Body of pancreas (tissue), 4 donors: ENCODE measurements around the gene FLRT3. TPM values are rescaled to one million over a fixed set of nuclear protein-coding genes. Genes with fewer than 3 reads are reported as not detected.

Experiments used
- ATAC-seq: fragments of 150-250 bp; one replicate; pipeline ENCODE4 v1.9.1; 2016
- DNase-seq, 4 donors: peaks; one replicate each; pipeline ENCODE4 v3.0.0-alpha.2; 2019
- H3K27ac ChIP-seq, 4 donors: fragments of 200-600 bp; sonication (generic); 1 replicate in 3 of 4; 2 replicates in 1 of 4; pipeline versions ENCODE4 v1.5.1 to v1.6.1; 2016 to 2019; ENCODE audit warnings: mild to moderate bottlenecking in 1 of 4, mixed read lengths in 1 of 4, moderate library complexity in 1 of 4
- H3K27me3 ChIP-seq, 2 donors: fragments of 200-600 bp; sonication (generic); one replicate each; pipeline ENCODE4 v1.6.0; 2016; ENCODE audit warnings: mild to moderate bottlenecking in 1 of 2
- H3K36me3 ChIP-seq, 2 donors: fragments of 200-600 bp; sonication (generic); replicated peaks in 1 of 2; 2 replicates each; pipeline ENCODE4 v1.5.1; 2016; ENCODE audit warnings: low read depth in 2 of 2; ENCODE audit not compliant: insufficient read depth in 1 of 2
- H3K4me1 ChIP-seq: fragments of 200-600 bp; sonication (generic); one replicate; pipeline ENCODE4 v1.6.0; 2016
- H3K4me3 ChIP-seq, 2 donors: fragments of 200-600 bp; sonication (generic); 1 replicate in 1 of 2; 2 replicates in 1 of 2; pipeline ENCODE4 v1.5.1; 2016 to 2019
- H3K9me3 ChIP-seq, 3 donors: fragments of 200-600 bp; sonication (generic); 1 replicate in 2 of 3; 2 replicates in 1 of 3; pipeline ENCODE4 v1.5.1; 2016
- POLR2A ChIP-seq, 3 donors: fragments of 450-650 bp; IDR thresholded peaks; one replicate each; pipeline ENCODE4 v1.6.1; 2016; ENCODE audit warnings: antibody characterized with exemption in 3 of 3, mild to moderate bottlenecking in 2 of 3
- WGBS, 2 donors: methylation state at CpG; one replicate each; pipeline ENCODE4 v1.1.5; 2017; 5-methylcytosine and 5-hydroxymethylcytosine counted together
- intact Hi-C: fragments of 100-400 bp; cut with DNase I; formaldehyde crosslinking; loops from one replicate; pipeline ENCODE4 v1.15.1; 2023
- total RNA-seq, 2 donors: library from RNA; depleted of rRNA; stranded (reverse); fragments of >200 nt; gene quantifications; one replicate each; pipeline ENCODE4 v1.1.0, GENCODE V29; 2016
- TF ChIP-seq, protein P1 (sequence below), 7 experiments: fragments of 450-650 bp in 4 of 7; fragments of 200-600 bp in 3 of 7; sonication (generic) in 3 of 7; IDR thresholded peaks; one replicate each; pipeline ENCODE4 v1.5.1; 2016 to 2019; ENCODE audit warnings: antibody characterized with exemption in 7 of 7

The FLRT3 gene
- total RNA-seq, 2 donors from 2014 or later, result 3.1 to 21.1 TPM

DNA sequence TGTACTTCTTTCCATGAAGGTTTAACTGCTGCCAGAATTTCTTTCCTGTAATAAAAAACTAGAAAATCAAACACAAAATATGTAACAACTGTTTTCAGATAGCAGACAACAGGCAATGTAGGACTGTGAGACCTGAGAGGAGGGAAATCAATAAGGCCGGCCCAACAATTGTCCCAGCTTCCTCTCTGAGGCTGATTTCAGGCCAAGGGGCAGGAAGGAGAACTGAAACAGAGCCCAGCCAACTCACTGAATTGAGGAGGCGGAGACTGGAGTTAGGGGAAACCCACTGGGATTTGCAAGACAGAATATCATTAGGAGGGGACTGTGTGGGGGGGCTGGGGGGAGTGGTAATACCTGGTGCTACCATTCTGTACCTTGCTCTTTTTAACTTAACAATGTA lies 42.2 kb downstream of the FLRT3 start:
- no peak for TF ChIP-seq POLR2A (IDR thresholded peaks at IDR 0.05)
- TF ChIP-seq, protein P1, sequence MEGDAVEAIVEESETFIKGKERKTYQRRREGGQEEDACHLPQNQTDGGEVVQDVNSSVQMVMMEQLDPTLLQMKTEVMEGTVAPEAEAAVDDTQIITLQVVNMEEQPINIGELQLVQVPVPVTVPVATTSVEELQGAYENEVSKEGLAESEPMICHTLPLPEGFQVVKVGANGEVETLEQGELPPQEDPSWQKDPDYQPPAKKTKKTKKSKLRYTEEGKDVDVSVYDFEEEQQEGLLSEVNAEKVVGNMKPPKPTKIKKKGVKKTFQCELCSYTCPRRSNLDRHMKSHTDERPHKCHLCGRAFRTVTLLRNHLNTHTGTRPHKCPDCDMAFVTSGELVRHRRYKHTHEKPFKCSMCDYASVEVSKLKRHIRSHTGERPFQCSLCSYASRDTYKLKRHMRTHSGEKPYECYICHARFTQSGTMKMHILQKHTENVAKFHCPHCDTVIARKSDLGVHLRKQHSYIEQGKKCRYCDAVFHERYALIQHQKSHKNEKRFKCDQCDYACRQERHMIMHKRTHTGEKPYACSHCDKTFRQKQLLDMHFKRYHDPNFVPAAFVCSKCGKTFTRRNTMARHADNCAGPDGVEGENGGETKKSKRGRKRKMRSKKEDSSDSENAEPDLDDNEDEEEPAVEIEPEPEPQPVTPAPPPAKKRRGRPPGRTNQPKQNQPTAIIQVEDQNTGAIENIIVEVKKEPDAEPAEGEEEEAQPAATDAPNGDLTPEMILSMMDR (IDR thresholded peaks at IDR 0.05), result no peak
- 18 to 26% methylated on average over 2 of the region's 2 CpGs for WGBS, 2 donors
- Histone ChIP-seq H3K36me3 (no peaks in the 10 kb centered on the region), H3K27me3 (no peaks in the 10 kb centered on the region), H3K4me3 (no peak overlapping the region), H3K4me1 (no peaks in the 10 kb centered on the region), H3K27ac (no peak overlapping the region), H3K9me3 (peaks cover 0 to 2% (median 0%) of the 10 kb centered on the region in 3 donors)
- ATAC-seq (no peak), DNase-seq (no peak)
- intact Hi-C loops, result no loop called here

DNA sequence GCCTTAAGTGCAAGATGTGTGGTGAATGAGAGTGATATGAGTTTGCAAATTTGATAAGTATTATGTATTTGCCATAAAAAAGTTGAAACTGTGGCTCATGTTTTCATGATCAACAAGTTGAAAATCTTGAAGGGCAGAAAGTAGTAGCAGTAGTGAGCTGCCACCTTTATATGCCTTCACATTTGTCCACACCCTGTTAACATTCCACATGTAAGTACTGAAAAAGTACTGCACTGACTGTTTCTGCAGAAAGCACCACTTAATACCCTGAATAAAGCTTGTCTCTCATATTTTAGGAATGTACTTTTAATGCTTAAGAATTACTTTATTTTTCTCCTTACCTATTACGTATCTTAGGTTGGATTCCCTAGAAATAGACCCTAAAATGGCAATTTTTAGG lies 45.9 kb downstream of the FLRT3 start:
- H3K9me3 ChIP-seq, result no peaks in the 10 kb centered on the region
- no peak for TF ChIP-seq POLR2A (IDR thresholded peaks at IDR 0.05)
- TF ChIP-seq, protein P1 (IDR thresholded peaks at IDR 0.05), result no peak
- H3K27me3 ChIP-seq, result no peaks in the 10 kb centered on the region
- DNase-seq (no peak), ATAC-seq (no peak)
- WGBS, 2 donors, result 92 to 93% methylated on average over 1 of the region's 1 CpG
- H3K4me3 ChIP-seq, result no peak overlapping the region
- no peak overlapping the region for H3K27ac ChIP-seq
- no peaks in the 10 kb centered on the region for H3K36me3 ChIP-seq
- intact Hi-C loops, result no loop called here
- H3K4me1 ChIP-seq, result no peaks in the 10 kb centered on the region

DNA sequence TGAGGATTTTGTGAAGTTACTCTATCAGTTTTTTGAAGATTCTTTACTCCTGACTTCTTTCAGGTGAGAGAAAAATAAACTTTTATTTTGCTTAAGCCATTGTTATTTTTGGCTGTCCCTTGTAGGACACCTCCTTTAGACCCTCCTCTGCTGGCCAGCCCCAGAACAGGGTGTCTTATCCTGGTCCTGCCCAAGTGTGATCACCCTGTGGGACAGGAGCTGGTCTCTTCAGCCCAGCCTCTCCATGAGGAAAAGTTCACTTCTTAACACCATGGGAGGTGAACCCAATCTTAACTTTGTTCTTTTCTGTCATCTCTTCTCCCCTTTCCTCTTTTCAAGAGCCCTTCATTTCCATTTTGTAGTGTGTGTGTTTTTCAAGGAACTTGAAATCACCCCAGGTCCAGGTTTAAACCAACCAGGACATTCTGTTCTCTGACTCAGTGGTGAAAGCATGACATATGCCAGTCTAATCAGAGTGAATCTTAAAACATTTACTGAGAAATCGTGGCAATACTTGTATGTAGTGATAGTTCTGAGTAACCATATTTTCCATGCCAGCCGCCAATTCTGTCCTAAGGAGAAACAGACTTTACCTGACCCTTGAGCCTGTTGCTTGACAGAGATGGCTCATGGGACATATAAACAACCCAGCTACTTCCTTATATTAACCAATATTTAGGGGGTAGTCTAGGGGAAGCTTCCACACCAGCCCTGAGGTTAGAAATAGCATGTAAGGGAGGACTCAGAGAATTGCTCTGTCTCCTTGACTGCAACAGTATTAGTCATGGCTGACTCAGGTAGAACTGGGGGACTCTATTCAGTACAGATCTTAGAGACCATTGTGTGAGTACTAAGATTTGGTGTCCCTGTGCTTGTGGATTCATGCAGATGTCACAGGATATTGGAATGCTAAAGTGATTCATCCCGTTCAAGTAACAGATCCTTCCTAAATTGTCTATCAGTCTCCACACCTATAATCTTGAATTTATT lies 48.8 kb downstream of the FLRT3 start:
- TF ChIP-seq POLR2A (IDR thresholded peaks at IDR 0.05), result no peak
- TF ChIP-seq, protein P1 (IDR thresholded peaks at IDR 0.05), result no peak
- intact Hi-C loops, result no loop called here
- WGBS, 2 donors, result 79 to 82% methylated on average over 3 of the region's 3 CpGs
- Histone ChIP-seq H3K27ac (no peak overlapping the region), H3K36me3 (no peaks in the 10 kb centered on the region), H3K27me3 (no peaks in the 10 kb centered on the region), H3K4me3 (no peak overlapping the region), H3K9me3 (no peaks in the 10 kb centered on the region), H3K4me1 (no peaks in the 10 kb centered on the region)
- ATAC-seq (no peak), DNase-seq (no peak)

DNA sequence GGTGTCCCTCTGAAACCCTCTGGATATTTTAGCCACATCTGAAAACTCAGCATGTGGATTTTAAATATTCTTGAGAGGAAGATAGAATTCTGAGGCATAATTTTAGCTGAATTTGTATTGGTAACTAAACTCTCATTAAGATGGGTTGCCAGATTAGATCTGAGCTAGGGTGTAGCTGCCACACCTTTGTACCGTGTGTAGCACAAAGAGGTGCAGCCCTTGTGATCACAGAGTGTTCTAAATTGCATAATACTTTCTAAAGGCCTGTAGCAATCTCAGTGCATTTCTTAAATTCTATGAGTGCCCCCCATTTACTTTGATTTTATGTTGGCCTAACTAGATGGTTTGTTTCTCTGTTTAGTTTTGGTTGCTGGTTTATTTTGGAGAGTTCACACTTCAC lies 53.0 kb downstream of the FLRT3 start:
- no peaks in the 10 kb centered on the region for H3K4me1 ChIP-seq
- H3K4me3 ChIP-seq, result no peak overlapping the region
- H3K27me3 ChIP-seq, result no peaks in the 10 kb centered on the region
- ATAC-seq, result no peak
- DNase-seq, result no peak
- no peak overlapping the region for H3K27ac ChIP-seq
- no peaks in the 10 kb centered on the region for H3K36me3 ChIP-seq
- intact Hi-C loops, result no loop called here
- TF ChIP-seq POLR2A (IDR thresholded peaks at IDR 0.05), result no peak
- TF ChIP-seq, protein P1 (IDR thresholded peaks at IDR 0.05), result no peak
- WGBS, 2 donors, result 88 to 95% methylated on average over 1 of the region's 1 CpG
- no peaks in the 10 kb centered on the region for H3K9me3 ChIP-seq
